SK-N-SH treated with all-trans-retinoic acid at 6 μM for 48 hours (cell line): Measurements from ENCODE around the gene TTC28.

Source experiments
- ARNTL ChIP-seq: fragments of 450-650 bp; formaldehyde crosslinking; IDR thresholded peaks from 2 replicates; pipeline ENCODE4 v1.5.0; 2020; ENCODE audit warnings: low read depth, mild to moderate bottlenecking, moderate library complexity, borderline replicate concordance
- CSDC2 ChIP-seq: fragments of 250-450 bp; sonication (Bioruptor Pico); IDR thresholded peaks from 2 replicates; pipeline ENCODE4 v1.5.0; 2020; ENCODE audit warnings: mild to moderate bottlenecking, moderate library complexity

DNA sequence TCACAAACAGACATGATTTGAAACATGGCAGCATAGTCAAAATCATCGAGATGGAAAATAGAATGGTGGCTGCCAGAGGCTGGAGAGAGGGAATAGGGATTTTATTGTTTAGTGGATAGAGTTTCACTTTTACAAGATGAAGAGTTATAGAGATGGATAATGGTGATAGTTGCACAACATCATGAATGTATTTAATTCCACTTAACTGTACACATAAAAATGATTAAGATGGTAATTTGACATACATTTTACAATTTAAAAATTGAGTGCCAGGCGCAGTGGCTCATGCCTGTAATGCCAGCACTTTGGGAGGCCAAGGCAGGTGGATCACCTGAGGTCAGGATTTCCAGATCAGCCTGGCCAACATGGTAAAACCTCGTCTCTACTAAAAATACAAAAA lies 21.2 kb downstream of the TTC28 start:
- no peak for TF ChIP-seq CSDC2 (CRISPR knock-in tag)
- TF ChIP-seq ARNTL = no peak
